Activated CD4-positive, alpha-beta T cell treated with anti-CD3 and anti-CD28 coated beads for 36 hours (primary cell): ENCODE results near the gene GUSB. TPM values are rescaled to one million over a fixed set of nuclear protein-coding genes. Genes with fewer than 3 reads are reported as not detected.
"Not testable (repeated sequence)": the region's sequence is repeated elsewhere in the genome, so short reads cannot be mapped to it uniquely, and the experiment has no call there.

ENCODE experiments used
- ATAC-seq: fragments of 200-7000 bp; cut with Tn5 transposase; one replicate; pipeline ENCODE4 v1.10.0; 2021; ENCODE audit warnings: mild to moderate bottlenecking, moderate library complexity
- CTCF ChIA-PET: fragments of 350-600 bp; sonication (Branson Sonifier 250); formaldehyde crosslinking; loops from one replicate; lab custom pipeline; 2021; ENCODE audit warnings: antibody characterized with exemption; lab: Charles Lee
- POLR2A ChIA-PET: fragments of 350-600 bp; sonication (Branson Sonifier 250); formaldehyde crosslinking; loops from one replicate; lab custom pipeline; 2021; ENCODE audit warnings: antibody characterized with exemption, inconsistent platforms; lab: Charles Lee
- DNase-seq: peaks from one replicate; pipeline ENCODE4 v3.0.0-alpha.2; 2020
- H3K27ac Mint-ChIP-seq: one replicate; pipeline ENCODE4 v1.8.0; 2021; ENCODE audit warnings: mixed read lengths
- H3K27me3 Mint-ChIP-seq: one replicate; pipeline ENCODE4 v1.8.0; 2021; ENCODE audit warnings: mixed read lengths
- H3K36me3 Mint-ChIP-seq: one replicate; pipeline ENCODE4 v1.8.0; 2021; ENCODE audit warnings: low read depth, mixed read lengths
- H3K4me1 Mint-ChIP-seq: one replicate; pipeline ENCODE4 v1.8.0; 2021; ENCODE audit warnings: mixed read lengths
- H3K4me3 Mint-ChIP-seq: one replicate; pipeline ENCODE4 v1.8.0; 2021; ENCODE audit warnings: mild to moderate bottlenecking, moderate library complexity, mixed read lengths
- H3K9me3 Mint-ChIP-seq: one replicate; pipeline ENCODE4 v1.8.0; 2021; ENCODE audit warnings: low read depth, mixed read lengths
- intact Hi-C, 2 experiments: fragments of 100-400 bp; cut with DNase I in 1 of 2; cut with micrococcal nuclease in 1 of 2; formaldehyde crosslinking; loops; one replicate each; pipeline versions ENCODE4 v1.14.2 to v1.15.1; 2022 to 2024; cut with DNase I, micrococcal nuclease
- total RNA-seq, 2 experiments: library from RNA; stranded (reverse); gene quantifications; one replicate each; pipeline ENCODE4 v1.2.3, GENCODE V29; 2021

GUSB gene
- total RNA-seq, 2 experiments from 2014 or later: 41.8 to 43.2 TPM

DNA sequence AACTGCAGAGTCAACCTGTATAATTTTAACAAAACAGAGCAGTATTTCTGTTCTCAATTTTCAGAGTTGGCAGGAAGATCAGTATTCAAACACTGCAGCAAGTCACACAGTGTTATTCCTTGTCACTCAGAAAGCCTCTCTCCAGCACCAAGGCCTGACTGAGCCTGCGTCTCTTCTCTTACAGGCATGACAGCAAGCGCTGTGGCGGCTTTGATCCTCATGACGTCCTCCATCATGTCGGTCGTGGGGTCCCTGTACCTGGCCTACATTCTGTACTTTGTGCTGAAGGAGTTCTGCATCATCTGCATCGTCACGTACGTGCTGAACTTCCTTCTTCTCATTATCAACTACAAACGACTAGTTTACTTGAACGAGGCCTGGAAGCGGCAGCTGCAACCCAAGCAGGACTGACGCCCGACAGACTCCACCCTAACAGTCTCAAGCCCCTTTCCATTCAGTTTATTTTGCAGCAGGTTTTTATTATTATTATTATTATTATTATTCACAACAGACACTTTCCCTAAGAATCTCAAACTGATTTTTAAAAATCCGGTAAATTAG is 28.0 kb downstream of the GUSB start:
- Mint-ChIP-seq H3K4me1 (no peaks in the 10 kb centered on the region), H3K27ac (no peak overlapping the region), H3K4me3 (no peak overlapping the region), H3K9me3 (no peaks in the 10 kb centered on the region), H3K27me3 (no peaks in the 10 kb centered on the region), H3K36me3 (peaks cover 16% of the 10 kb centered on the region)
- CTCF ChIA-PET: interaction anchor here (0.5 to 0.7 kb wide), 2 partner anchors 49 to 1086 kb away, joined by 3 read pairs; no protein-coding TSS in a partner anchor
- ATAC-seq (no peak), DNase-seq (no peak)
- POLR2A ChIA-PET: no interaction called here
- intact Hi-C loops: no loop called here

DNA sequence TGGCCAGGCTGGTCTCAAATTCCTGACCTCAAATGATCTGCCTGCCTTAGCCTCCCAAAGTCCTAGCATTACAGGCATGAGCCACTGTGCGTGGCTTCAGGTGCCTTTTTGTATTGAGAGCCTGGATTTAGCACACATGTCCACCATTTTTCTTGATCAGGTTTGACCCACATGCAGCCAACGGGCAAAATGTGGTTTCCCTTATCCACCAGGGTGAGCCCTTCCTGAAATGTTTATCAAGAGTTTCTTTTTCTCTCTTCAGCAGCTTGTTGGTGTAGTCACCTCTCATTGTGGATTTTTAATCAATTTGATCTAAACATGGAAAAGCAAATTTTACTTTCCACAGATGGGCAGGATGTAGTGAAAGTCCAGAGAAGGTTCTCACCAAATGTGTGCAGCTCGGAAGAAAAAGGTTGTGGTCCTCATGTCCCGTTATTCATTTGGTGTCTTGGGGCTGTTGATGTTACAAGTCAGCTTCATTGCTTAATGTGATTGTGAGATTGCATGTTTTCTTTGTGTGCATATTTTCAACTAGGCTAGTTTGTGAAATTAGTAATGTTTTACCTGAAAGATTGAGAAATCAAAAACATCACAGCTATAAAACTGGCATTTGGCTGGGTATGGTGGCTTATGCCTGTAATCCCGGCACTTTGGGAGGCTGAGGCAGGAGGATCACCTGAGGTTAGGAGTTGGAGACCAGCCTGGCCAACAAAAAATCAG is 28.9 kb downstream of the GUSB start:
- intact Hi-C loops: no loop called here
- H3K9me3 Mint-ChIP-seq: no peaks in the 10 kb centered on the region
- no peaks in the 10 kb centered on the region for H3K4me1 Mint-ChIP-seq
- H3K27ac Mint-ChIP-seq: peak overlapping the region; percentile 63
- peaks cover 10% of the 10 kb centered on the region for H3K36me3 Mint-ChIP-seq
- ChIA-PET POLR2A (no interaction called here), CTCF (interaction anchor here (0.5 kb wide), 1 partner anchor 49 kb away, joined by 3 read pairs; no protein-coding TSS in a partner anchor)
- ATAC-seq (no peak), DNase-seq (no peak)
- no peak overlapping the region for H3K4me3 Mint-ChIP-seq
- H3K27me3 Mint-ChIP-seq: no peaks in the 10 kb centered on the region

DNA sequence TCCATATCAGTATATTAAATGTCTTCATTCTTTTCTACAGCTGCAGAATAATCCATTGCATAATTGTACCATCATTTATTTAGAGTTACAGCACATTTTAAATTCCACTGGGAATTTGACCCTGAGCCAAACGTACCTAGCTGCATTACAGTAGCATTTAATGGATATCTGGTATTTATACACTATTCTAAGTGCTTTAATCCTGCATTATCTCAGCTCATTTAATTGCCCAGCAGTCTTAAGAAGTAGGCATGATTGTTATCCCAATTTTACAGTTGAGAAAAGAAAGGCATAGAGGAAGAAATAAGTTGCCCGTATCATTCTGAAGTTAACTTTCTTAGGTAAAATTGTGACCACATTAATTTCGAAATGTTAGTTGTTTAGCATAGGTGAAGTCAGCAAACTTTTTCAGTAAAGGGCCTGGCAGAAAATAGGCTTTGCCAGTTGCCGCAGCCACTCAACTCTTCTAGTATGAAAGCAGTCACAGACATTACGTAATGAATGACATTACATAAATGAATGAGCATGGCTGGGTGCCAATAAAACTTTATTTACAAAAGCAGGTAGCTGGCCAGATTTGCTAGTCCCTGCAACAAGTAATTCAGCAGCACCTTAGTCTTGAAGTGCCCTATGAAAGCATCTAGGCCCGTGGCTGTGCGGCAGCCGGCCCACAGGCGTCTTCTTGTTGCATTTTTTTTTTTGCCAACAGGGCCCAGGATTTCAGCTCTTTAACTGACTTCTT is 30.0 kb downstream of the GUSB start:
- no peak for ATAC-seq
- H3K36me3 Mint-ChIP-seq: peaks cover 9% of the 10 kb centered on the region
- ChIA-PET POLR2A (no interaction called here), CTCF (no interaction called here)
- no peak for DNase-seq
- no peak overlapping the region for H3K4me3 Mint-ChIP-seq
- H3K9me3 Mint-ChIP-seq: no peaks in the 10 kb centered on the region
- no peak overlapping the region for H3K27ac Mint-ChIP-seq
- no peaks in the 10 kb centered on the region for H3K27me3 Mint-ChIP-seq
- intact Hi-C loops: no loop called here
- no peaks in the 10 kb centered on the region for H3K4me1 Mint-ChIP-seq

DNA sequence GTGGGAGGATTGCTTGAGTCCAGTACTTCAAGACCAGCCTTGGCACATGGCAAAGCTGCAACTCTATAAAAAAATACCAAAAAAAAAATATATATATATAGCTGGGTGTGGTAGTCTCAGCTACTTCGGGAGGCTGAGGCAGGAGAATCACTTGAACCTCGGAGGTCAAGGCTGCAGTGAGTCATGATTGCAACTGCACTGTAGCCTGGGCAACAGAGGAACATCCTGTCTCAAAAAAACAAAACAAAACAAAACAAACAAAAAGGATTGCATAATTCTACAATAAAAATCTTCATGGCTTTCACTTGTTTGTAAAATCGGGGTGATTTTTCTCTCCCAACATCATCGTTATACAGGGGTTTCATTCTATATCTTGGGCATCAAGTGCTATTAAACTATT is 35.1 kb downstream of the GUSB start:
- intact Hi-C loops: no loop called here
- no peak overlapping the region for H3K4me3 Mint-ChIP-seq
- no peaks in the 10 kb centered on the region for H3K9me3 Mint-ChIP-seq
- H3K27me3 Mint-ChIP-seq: no peaks in the 10 kb centered on the region
- no peaks in the 10 kb centered on the region for H3K36me3 Mint-ChIP-seq
- ChIA-PET CTCF (no interaction called here), POLR2A (no interaction called here)
- no peaks in the 10 kb centered on the region for H3K4me1 Mint-ChIP-seq
- H3K27ac Mint-ChIP-seq: no peak overlapping the region
- DNase-seq (no peak), ATAC-seq (no peak)

DNA sequence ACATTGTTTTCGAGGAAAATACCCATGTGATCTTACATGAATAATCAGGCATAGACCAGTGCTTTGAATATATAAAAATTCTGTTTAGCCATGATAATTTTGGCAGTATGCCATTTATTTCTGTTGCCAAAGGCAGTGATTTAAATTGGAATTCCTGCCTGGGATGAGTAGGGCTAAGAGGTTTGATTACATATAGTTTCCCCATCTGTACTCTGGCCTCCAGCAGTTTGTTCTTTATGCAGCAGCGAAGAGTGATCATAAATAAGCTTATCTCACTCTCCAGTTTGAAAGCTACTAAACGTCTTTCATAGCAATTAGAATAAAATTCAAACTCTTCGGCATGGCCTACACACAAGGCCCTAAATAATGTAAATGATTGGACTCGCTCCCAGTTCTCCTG is 36.2 kb downstream of the GUSB start:
- H3K27ac Mint-ChIP-seq, intact Hi-C loops, DNase-seq, H3K4me3 Mint-ChIP-seq, H3K9me3 Mint-ChIP-seq, ATAC-seq, H3K27me3 Mint-ChIP-seq, POLR2A ChIA-PET, H3K36me3 Mint-ChIP-seq, CTCF ChIA-PET, H3K4me1 Mint-ChIP-seq: not testable (repeated sequence)

DNA sequence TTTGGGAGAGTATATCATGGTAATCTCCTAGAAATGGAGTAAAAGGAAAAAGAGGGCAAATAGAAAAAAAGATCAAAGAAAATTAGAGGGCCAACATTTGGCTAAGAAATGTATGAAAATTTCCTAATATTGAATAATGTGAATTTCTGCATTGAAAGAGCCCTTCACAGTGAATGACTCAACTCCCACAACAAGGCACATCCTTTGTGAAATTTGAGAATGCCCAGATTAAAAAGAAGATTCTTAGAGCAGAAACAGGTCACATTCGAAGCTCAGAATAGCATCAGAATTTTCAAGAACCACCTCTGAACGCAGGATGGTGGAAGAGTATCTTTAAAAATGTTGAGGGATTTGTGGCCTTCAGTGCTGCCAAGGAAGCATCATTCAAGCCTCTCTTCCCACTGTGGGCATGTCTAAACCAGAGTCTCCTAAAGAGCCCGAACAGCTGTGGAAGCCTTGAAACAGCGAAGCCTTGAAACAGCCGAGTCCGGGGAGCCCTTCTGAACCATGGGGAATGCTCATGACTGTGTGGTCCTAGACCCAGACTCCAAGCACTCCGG is 43.6 kb downstream of the GUSB start:
- DNase-seq: no peak
- Mint-ChIP-seq H3K36me3 (peaks cover 29% of the 10 kb centered on the region), H3K4me3 (no peak overlapping the region), H3K27ac (no peak overlapping the region), H3K27me3 (no peaks in the 10 kb centered on the region), H3K4me1 (peaks cover 2% of the 10 kb centered on the region), H3K9me3 (peaks cover 4% of the 10 kb centered on the region)
- CTCF ChIA-PET: interaction anchor here (0.6 to 0.7 kb wide), 2 partner anchors 34 to 253 kb away, joined by 3 read pairs; no protein-coding TSS in a partner anchor
- POLR2A ChIA-PET: no interaction called here
- intact Hi-C loops: no loop called here
- no peak for ATAC-seq

DNA sequence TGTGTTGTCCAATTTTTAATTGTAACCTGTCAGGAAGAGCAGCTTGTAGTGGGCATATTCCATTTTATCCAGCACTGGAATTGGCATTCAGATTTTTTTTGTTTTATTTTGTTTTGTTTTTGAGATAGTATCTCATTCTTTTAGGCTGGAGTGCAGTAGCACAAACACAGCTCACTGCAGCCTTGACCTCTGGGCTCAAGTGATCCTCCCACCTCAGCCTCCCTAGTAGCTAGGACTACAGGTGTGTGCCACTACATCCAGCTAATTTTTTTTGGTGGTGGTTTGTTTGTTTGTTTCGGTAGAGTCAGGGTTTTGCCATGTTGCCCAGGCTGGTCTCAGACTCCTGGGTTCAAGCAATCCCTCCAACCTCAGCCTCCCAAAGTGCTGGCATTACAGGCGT is 44.7 kb downstream of the GUSB start:
- Mint-ChIP-seq H3K27ac (no peak overlapping the region), H3K36me3 (peaks cover 29% of the 10 kb centered on the region), H3K4me1 (peaks cover 4% of the 10 kb centered on the region), H3K9me3 (peaks cover 4% of the 10 kb centered on the region), H3K27me3 (no peaks in the 10 kb centered on the region), H3K4me3 (no peak overlapping the region)
- intact Hi-C loops: no loop called here
- ChIA-PET POLR2A (no interaction called here), CTCF (no interaction called here)
- ATAC-seq (no peak), DNase-seq (no peak)

DNA sequence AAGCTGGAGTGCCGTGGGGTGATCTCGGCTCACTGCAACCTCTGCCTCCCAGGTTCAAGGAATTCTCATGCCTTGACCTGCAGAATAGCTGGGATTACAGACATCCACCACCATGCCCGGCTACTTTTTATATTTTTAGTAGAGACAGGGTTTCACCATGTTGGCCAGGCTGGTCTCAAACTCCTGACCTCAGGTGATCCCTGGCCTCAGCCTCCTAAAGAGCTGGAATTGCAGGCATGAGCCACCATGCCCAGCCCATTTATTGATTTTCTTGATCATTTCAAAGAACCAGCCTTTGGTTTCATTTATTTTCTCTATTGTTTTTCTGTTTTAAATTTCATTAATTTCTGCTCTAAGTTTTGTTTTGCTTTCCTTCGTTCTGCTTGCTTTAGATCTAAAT is 50.3 kb downstream of the GUSB start:
- POLR2A ChIA-PET: no interaction called here
- intact Hi-C loops: no loop called here
- peaks cover 7% of the 10 kb centered on the region for H3K4me1 Mint-ChIP-seq

DNA sequence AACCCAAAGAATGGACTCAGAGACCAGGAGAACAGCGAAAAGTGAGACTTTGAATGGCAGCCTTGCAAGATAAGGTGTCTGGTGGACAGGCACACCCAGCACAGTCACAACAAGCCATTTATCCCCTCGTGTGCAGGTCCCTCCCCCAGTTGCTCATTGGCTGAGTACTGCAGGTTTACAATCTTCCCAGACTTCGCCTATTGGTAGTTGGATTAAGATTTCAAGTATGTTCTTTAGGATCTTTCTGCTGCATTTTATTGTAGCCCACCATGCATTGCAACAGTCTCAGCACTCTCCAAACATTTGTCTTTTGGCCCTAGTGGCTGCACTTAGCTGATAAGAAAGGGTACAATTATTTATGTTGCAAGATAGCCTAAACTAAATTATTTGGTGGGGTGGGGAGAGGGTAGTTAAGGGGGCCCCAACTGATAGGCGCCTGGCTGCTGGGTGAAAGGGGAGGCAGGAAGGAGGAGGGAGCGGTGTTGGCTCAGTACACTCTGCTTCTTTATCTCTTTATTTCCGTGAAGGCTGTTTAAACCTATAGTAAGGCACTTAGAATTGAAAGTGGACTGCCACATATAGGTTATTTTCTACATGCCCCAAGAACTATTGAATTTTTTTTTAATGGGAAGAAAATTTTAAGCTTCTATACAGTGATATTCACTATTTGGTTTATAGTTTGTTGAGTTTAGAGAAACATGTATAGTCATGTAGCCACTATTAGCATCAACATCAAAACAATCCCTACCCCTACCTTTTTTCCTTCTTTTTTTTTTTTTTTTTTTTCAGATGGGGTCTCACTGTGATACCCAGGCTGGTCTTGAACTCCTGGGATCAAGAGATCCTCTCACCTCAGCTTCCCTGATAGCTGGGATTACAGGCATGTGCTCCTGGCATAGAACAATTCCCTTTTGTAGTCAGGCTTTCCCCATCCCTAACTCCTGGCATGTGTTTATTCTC is 54.2 kb downstream of the GUSB start:
- Mint-ChIP-seq H3K9me3 (no peaks in the 10 kb centered on the region), H3K4me1 (peaks cover 5% of the 10 kb centered on the region), H3K27me3 (no peaks in the 10 kb centered on the region), H3K27ac (no peak overlapping the region), H3K4me3 (no peak overlapping the region), H3K36me3 (peaks cover 9% of the 10 kb centered on the region)
- intact Hi-C loops: no loop called here
- ChIA-PET CTCF (no interaction called here), POLR2A (no interaction called here)
- ATAC-seq (no peak), DNase-seq (no peak)

More for the DNA sequence above, 50.3 kb downstream of the GUSB start:
- DNase-seq (no peak), ATAC-seq (no peak)
- Mint-ChIP-seq H3K4me3 (no peak overlapping the region), H3K27ac (no peak overlapping the region), H3K36me3 (peaks cover 22% of the 10 kb centered on the region), H3K27me3 (no peaks in the 10 kb centered on the region), H3K9me3 (peaks cover 4% of the 10 kb centered on the region)
- CTCF ChIA-PET: no interaction called here

DNA sequence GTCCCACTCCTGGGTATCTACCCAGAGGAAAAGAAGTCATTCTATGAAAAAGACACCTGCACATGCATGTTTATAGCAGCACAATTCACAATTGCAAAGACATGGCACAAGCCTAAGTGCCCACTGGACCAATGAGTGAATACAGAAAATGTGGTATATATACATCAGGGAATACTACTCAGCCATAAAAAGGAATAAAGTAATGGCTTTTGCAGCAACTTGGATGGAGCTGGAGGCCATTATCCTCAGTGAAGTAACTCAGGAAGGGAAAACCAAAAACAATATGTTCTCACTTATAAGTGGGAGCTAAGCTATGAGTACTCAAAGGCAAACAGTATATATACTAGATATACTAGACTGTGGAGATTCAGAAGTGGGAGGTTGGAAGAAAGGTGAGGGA is 55.4 kb downstream of the GUSB start:
- Mint-ChIP-seq H3K4me1 (peaks cover 3% of the 10 kb centered on the region), H3K27me3 (no peaks in the 10 kb centered on the region), H3K9me3 (no peaks in the 10 kb centered on the region), H3K27ac (no peak overlapping the region), H3K4me3 (no peak overlapping the region), H3K36me3 (peaks cover 8% of the 10 kb centered on the region)
- ChIA-PET POLR2A (no interaction called here), CTCF (no interaction called here)
- DNase-seq (no peak), ATAC-seq (no peak)
- intact Hi-C loops: no loop called here

DNA sequence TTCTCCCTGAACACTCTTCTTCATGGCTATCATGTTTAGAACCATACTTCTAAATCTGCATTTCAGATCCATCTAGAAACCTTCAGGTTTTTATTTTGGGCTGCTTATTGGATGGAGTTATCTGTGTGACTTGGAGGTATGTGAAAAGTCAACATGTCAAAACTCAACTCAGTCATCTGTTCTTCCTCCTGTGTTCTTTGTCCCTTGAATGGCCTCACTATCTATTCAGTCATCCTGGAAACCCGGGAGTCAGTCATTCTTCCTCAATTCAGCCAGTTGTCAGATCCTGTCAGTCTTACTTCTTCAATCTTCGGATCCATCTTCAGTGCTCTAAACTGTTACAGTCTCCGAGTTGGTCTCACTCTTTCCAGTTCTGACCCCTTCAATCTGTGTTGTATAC is 57.0 kb downstream of the GUSB start:
- no peaks in the 10 kb centered on the region for H3K27me3 Mint-ChIP-seq
- ATAC-seq: no peak
- H3K4me3 Mint-ChIP-seq: no peak overlapping the region
- ChIA-PET CTCF (no interaction called here), POLR2A (no interaction called here)
- H3K27ac Mint-ChIP-seq: no peak overlapping the region
- intact Hi-C loops: no loop called here
- no peaks in the 10 kb centered on the region for H3K9me3 Mint-ChIP-seq
- H3K36me3 Mint-ChIP-seq: peaks cover 8% of the 10 kb centered on the region
- H3K4me1 Mint-ChIP-seq: no peaks in the 10 kb centered on the region
- no peak for DNase-seq
